ENCODE data around the gene TP53BP1. TPM values are rescaled to one million over a fixed set of nuclear protein-coding genes. Genes with fewer than 3 reads are reported as not detected.

The TP53BP1 gene
- total RNA-seq, 4 donors from 2014 or later, result 13.0 to 17.9 (median 16.9) TPM

DNA sequence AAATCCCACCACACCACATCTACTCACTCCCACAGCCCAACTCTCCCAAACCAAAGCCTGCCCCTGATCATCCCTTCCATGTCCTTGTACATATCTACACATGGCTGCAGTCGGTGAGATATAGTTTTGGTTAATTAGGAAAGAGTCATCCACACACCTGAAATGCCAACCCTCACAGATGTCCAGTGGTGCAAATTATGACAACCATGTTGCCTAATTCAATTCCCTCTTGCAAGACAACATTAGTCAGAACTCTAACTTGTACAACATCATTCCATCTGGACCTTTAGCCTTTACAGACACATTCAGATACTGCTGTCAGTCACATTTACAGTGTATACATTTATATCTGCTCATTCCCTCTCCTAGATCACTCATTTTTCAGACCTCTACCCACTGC lies 80.9 kb downstream of the TP53BP1 start:
- WGBS, 2 donors, result 90 to 96% methylated on average over 1 of the region's 1 CpG
- DNase-seq (ENCODE audit: low spot score in 2 of 2), result no peak
- intact Hi-C loops (cut with DNase I; ENCODE audit: low total_unique reads), result no loop called here
- H3K4me3 ChIP-seq (ENCODE audit: low read depth, poor library complexity, severe bottlenecking), result no peak overlapping the region
- TF ChIP-seq, protein P1, sequence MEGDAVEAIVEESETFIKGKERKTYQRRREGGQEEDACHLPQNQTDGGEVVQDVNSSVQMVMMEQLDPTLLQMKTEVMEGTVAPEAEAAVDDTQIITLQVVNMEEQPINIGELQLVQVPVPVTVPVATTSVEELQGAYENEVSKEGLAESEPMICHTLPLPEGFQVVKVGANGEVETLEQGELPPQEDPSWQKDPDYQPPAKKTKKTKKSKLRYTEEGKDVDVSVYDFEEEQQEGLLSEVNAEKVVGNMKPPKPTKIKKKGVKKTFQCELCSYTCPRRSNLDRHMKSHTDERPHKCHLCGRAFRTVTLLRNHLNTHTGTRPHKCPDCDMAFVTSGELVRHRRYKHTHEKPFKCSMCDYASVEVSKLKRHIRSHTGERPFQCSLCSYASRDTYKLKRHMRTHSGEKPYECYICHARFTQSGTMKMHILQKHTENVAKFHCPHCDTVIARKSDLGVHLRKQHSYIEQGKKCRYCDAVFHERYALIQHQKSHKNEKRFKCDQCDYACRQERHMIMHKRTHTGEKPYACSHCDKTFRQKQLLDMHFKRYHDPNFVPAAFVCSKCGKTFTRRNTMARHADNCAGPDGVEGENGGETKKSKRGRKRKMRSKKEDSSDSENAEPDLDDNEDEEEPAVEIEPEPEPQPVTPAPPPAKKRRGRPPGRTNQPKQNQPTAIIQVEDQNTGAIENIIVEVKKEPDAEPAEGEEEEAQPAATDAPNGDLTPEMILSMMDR (IDR thresholded peaks at IDR 0.05), result no peak
- no peak for TF ChIP-seq POLR2A (IDR thresholded peaks at IDR 0.05)

DNA sequence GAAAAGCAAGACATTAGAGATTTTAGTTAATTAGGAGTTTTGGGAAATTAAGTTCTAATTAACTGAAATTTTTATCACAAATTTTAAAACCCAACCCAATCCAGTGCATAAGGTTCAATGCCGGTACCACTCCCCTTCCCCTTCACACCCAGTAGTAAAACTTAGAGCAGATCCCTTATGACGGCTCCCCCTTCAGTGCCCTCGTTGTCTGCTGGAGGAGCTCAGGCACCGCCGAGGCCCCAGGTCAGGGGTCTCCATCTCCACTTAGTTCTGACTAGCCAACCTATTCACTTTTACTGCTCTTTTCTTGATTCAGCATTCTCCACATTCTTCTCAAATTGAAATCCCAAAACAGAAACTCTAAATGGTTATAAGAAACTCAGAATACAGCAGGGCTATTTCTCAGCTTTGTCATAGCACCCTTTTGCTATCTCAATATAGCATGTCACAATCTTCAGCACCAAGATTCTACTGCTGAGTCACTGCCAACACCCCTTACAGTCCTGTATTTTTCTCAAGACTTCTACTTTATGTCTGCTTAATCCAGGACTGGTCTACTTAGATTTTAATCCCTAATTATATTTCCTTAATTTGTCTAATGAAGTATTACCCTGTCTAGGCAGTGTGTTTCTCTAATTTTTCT lies 82.3 kb downstream of the TP53BP1 start:
- 86 to 92% methylated on average over 5 of the region's 5 CpGs for WGBS, 2 donors
- no peak for TF ChIP-seq POLR2A (IDR thresholded peaks at IDR 0.05)
- TF ChIP-seq, protein P1 (IDR thresholded peaks at IDR 0.05), result no peak
- intact Hi-C loops (cut with DNase I; ENCODE audit: low total_unique reads), result no loop called here

DNA sequence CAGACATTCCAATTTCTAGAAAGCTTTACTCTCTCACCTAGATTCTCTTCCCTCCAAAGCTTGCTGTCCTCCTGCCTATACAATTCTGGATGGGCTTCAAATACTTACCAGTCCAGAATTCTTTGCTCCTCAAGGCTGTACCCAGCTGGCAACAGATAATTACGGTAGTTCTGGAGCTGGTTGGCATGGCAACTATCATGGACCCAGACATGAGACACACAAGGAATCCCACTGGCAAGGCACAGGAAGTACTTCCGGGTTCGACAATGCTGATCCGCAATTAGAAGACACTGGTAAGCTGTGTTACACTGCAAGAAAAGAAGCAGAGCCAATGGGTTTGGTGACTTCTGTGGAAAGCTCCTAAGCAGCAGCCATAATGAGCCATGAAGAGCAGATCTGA lies 84.2 kb downstream of the TP53BP1 start:
- no peak for DNase-seq (ENCODE audit: low spot score in 2 of 2)
- WGBS, 2 donors, result 87 to 93% methylated on average over 4 of the region's 4 CpGs
- intact Hi-C loops (cut with DNase I; ENCODE audit: low total_unique reads), result no loop called here
- no peak overlapping the region for H3K4me3 ChIP-seq (ENCODE audit: low read depth, poor library complexity, severe bottlenecking)
- TF ChIP-seq POLR2A (IDR thresholded peaks at IDR 0.05), result no peak
- TF ChIP-seq, protein P1 (IDR thresholded peaks at IDR 0.05), result no peak

More for the DNA sequence above, 82.3 kb downstream of the TP53BP1 start:
- H3K4me3 ChIP-seq (ENCODE audit: low read depth, poor library complexity, severe bottlenecking), result no peak overlapping the region
- DNase-seq (ENCODE audit: low spot score in 2 of 2), result no peak

DNA sequence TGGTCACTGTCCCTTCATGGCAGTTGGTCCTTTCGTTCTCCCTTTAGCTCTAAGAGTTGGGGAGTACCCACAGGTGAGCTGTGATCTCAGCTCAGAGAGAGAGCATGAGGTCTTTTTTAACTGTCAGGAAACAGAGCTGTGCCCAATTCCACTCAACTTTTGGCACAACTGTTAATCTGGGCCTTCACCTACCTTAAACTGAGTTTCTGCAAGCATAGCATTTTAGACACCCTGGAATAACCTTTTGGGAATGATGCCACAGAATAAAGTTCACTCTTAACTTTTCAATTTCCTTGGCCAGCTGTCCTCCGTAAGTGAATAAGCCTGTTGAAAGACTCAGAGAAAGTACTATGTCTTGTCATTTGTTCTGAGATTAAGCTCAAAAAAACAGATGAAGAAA lies 86.1 kb downstream of the TP53BP1 start:
- intact Hi-C loops (cut with DNase I; ENCODE audit: low total_unique reads), result no loop called here

DNA sequence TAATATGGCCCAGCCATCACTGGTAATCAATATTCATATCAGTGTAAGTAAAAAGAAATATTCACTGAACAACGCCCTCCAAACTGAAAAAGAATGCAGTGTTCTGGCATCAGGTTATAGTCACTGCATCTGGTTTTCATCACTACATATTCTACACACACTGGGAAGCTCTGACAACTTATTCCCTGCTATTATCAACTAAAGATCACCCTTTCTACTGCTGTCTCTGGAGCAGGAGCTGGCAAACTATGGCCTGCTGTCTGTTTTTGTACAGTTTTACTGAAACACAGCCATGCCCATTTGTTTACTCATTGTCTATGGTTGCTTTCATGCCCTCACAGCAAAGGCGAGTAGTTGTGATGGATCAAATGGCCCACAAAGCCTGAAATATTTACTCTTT lies 86.8 kb downstream of the TP53BP1 start:
- no peak overlapping the region for H3K4me3 ChIP-seq (ENCODE audit: low read depth, poor library complexity, severe bottlenecking)
- WGBS, 2 donors, result 50 to 71% methylated on average over 2 of the region's 2 CpGs
- TF ChIP-seq, protein P1 (IDR thresholded peaks at IDR 0.05), result no peak
- intact Hi-C loops (cut with DNase I; ENCODE audit: low total_unique reads), result no loop called here
- no peak for DNase-seq (ENCODE audit: low spot score in 2 of 2)

More for the DNA sequence above, 86.1 kb downstream of the TP53BP1 start:
- H3K4me3 ChIP-seq (ENCODE audit: low read depth, poor library complexity, severe bottlenecking), result no peak overlapping the region
- no peak for DNase-seq (ENCODE audit: low spot score in 2 of 2)
- TF ChIP-seq, protein P1 (IDR thresholded peaks at IDR 0.05), result no peak
- no peak for TF ChIP-seq POLR2A (IDR thresholded peaks at IDR 0.05)
- WGBS, 2 donors, result 82 to 92% methylated on average over 2 of the region's 2 CpGs

DNA sequence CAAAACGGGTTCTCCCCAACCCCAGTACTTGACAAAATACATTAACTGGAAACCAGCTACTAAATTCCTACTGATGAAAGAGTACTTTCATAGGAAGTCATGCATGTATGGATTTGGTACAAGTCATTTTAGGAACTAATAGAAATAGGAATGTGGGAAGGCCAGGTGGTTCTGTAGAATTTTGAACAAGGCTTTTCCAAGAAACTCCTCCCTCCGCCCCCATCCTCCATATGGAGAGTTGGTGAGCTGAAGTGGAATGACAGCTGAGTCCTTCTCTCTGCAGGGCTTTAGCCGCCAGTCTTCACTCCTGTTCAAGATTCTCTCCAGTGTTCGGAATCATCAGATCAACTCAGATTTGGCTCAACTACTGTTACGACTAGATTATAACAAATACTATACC lies 88.8 kb downstream of the TP53BP1 start:
- H3K4me3 ChIP-seq (ENCODE audit: low read depth, poor library complexity, severe bottlenecking), result no peak overlapping the region
- DNase-seq (ENCODE audit: low spot score in 2 of 2), result no peak
- intact Hi-C loops (cut with DNase I; ENCODE audit: low total_unique reads), result no loop called here
- TF ChIP-seq POLR2A (IDR thresholded peaks at IDR 0.05), result no peak
- TF ChIP-seq, protein P1 (IDR thresholded peaks at IDR 0.05), result no peak
- 81 to 85% methylated on average over 5 of the region's 5 CpGs for WGBS, 2 donors
